Glutamatergic neuron (in vitro differentiated cells): ENCODE measurements around the gene TDG. TPM values are rescaled to one million over a fixed set of nuclear protein-coding genes. Genes with fewer than 3 reads are reported as not detected.
A peak's percentile ranks its signal among the peaks of the same experiment; 100 is the strongest.

Experiments
- DNase-seq: peaks from one replicate; pipeline ENCODE4 v3.0.0; 2022
- H3K27ac Mint-ChIP-seq: one replicate; pipeline ENCODE4 v1.8.0; 2020; ENCODE audit warnings: mild to moderate bottlenecking, mixed read lengths, inconsistent platforms; ENCODE audit not compliant: unreplicated experiment
- H3K27me3 Mint-ChIP-seq: one replicate; pipeline ENCODE4 v1.8.0; 2020; ENCODE audit warnings: mild to moderate bottlenecking, moderate library complexity, mixed read lengths, inconsistent platforms; ENCODE audit not compliant: unreplicated experiment
- H3K36me3 Mint-ChIP-seq: one replicate; pipeline ENCODE4 v1.8.0; 2020; ENCODE audit warnings: mild to moderate bottlenecking, mixed read lengths, inconsistent platforms; ENCODE audit not compliant: unreplicated experiment
- H3K4me1 Mint-ChIP-seq: one replicate; pipeline ENCODE4 v1.8.0; 2020; ENCODE audit warnings: mild to moderate bottlenecking, low read depth, mixed read lengths, inconsistent platforms; ENCODE audit not compliant: unreplicated experiment
- H3K4me3 Mint-ChIP-seq: one replicate; pipeline ENCODE4 v1.8.0; 2020; ENCODE audit warnings: mild to moderate bottlenecking, mixed read lengths, inconsistent platforms; ENCODE audit not compliant: unreplicated experiment
- H3K9me3 Mint-ChIP-seq: one replicate; pipeline ENCODE4 v1.8.0; 2020; ENCODE audit warnings: mild to moderate bottlenecking, moderate library complexity, mixed read lengths, inconsistent platforms; ENCODE audit not compliant: unreplicated experiment
- CTCF ChIP-seq: fragments of 200-600 bp; sonication (generic); IDR thresholded peaks from one replicate; pipeline ENCODE4 v1.5.0; 2021; ENCODE audit not compliant: partially characterized antibody, unreplicated experiment
- long read RNA-seq: library from polyadenylated mRNA; unstranded; transcript quantifications from one replicate; pipeline ENCODE4 v2.0.0, GENCODE V29; 2020; ENCODE audit not compliant: unreplicated experiment
- total RNA-seq: library from RNA; stranded (reverse); fragmentation: NEBNext Ultra II Directional; extraction: Animal tissue kit (Norgen Biotek cat#: 25700); gene quantifications from one replicate; pipeline ENCODE4 v1.2.1, GENCODE V29; 2021; ENCODE audit not compliant: unreplicated experiment

Gene TDG
- 56.8 TPM for total RNA-seq
- long read RNA-seq, transcript TDG-208 (3 exons, 1,139 nt), result major isoform, 22 of 34 reads
- long read RNA-seq, partial matches to known transcripts, result 6 of 34 reads
- long read RNA-seq, other reads (novel, unspliced or antisense), result 1 of 34 reads

GRCh38 chr12:103965590-103966504, at the start of gene TDG:
Gene TDG (plus strand): TSS chr12:103965872. CDS start chr12:103966038, 166 bp downstream.
- H3K27me3 Mint-ChIP-seq, result peaks cover 11% of the 10 kb centered on the region
- H3K27ac Mint-ChIP-seq, result peak within 1 kb of the TSS; percentile 100
- DNase-seq, result peak; percentile 98
- H3K9me3 Mint-ChIP-seq, result peaks cover 7% of the 10 kb centered on the region
- H3K36me3 Mint-ChIP-seq, result no peaks in the 10 kb centered on the region
- no peak for TF ChIP-seq CTCF
- H3K4me1 Mint-ChIP-seq, result peaks cover 10% of the 10 kb centered on the region
- H3K4me3 Mint-ChIP-seq, result peak within 1 kb of the TSS; percentile 94

- no peaks in the 10 kb centered on the region for H3K27me3 Mint-ChIP-seq
- H3K4me3 Mint-ChIP-seq, result no peak overlapping the region
- H3K36me3 Mint-ChIP-seq, result no peaks in the 10 kb centered on the region
- no peak for DNase-seq
- TF ChIP-seq CTCF, result no peak
- H3K4me1 Mint-ChIP-seq, result peaks cover 10% of the 10 kb centered on the region
- H3K27ac Mint-ChIP-seq, result no peak overlapping the region
- peaks cover 5% of the 10 kb centered on the region for H3K9me3 Mint-ChIP-seq
Observed at GRCh38 chr12:103917873-103918272, 47.8 kb upstream of the TDG start.

- Mint-ChIP-seq H3K4me1 (peaks cover 5% of the 10 kb centered on the region), H3K27me3 (peaks cover 9% of the 10 kb centered on the region), H3K9me3 (peaks cover 4% of the 10 kb centered on the region), H3K4me3 (no peak overlapping the region), H3K27ac (no peak overlapping the region), H3K36me3 (no peaks in the 10 kb centered on the region)
- no peak for DNase-seq
- TF ChIP-seq CTCF, result no peak
Observed at GRCh38 chr12:103924761-103925641, 40.7 kb upstream of the TDG start.

GRCh38 chr12:103928682-103929045, 37.0 kb upstream of the TDG start:
- H3K27me3 Mint-ChIP-seq, result peaks cover 10% of the 10 kb centered on the region
- DNase-seq, result no peak
- H3K27ac Mint-ChIP-seq, result peak overlapping the region; percentile 93
- peaks cover 12% of the 10 kb centered on the region for H3K4me1 Mint-ChIP-seq
- no peaks in the 10 kb centered on the region for H3K36me3 Mint-ChIP-seq
- no peak for TF ChIP-seq CTCF
- peaks cover 4% of the 10 kb centered on the region for H3K9me3 Mint-ChIP-seq
- peak overlapping the region; percentile 87 for H3K4me3 Mint-ChIP-seq
